Measurements from ENCODE around the gene BCL11B. TPM values are rescaled to one million over a fixed set of nuclear protein-coding genes. Genes with fewer than 3 reads are reported as not detected.
A peak's percentile ranks its signal among the peaks of the same experiment; 100 is the strongest.

The BCL11B gene
- total and polyA plus RNA-seq, 2 donors (not counting 1 experiment from before 2014, with no cell fraction given), result under 0.01 TPM; not detected in 1

DNA sequence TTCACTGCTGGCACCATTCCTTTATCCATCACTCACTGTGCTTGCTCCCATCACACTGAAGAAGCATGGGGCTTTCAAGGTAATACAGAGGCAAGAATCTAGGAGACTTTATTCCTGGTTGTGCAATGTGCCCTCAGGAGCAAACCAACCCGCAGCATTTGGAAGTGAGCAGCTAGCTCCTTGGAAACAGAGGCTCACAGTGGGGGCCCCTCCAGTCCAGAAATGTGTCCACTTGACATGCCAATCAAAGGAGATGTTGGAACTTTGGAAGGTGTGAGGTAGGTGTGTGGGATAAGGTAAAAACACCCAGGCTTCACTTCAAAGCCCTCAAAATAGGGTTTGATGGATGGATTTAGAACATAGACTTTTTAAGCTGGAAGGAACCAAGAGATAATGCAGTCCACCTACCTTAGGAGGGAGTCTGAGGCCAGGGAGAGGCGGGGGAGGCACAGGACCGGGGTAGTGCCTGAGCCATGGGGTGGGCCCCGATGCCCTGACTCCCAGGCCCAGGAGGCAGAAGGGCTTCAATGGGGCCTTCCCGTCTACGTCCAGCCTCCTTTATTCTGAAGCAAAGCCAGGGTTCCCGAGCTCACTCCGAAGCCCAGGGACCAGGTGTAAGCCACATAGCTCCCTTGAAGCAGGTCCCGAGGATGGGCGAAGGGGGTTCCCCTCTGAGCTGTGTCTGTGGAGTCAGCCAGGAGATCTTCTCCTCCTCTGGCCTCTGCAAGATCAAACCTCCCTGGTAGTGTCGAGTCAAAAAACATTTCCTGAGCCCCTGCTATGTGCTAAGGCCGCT, 17.6 kb upstream of the BCL11B start:
- Histone ChIP-seq H3K4me3 (replicated peaks in 1 of 4; ENCODE audit: control extremely low read depth in 1 of 4, insufficient read depth in 1 of 4, low read depth in 3 of 4, low read length in 4 of 4) (no peak overlapping the region), H3K36me3 (ENCODE audit: control insufficient read depth, insufficient read depth, low read length) (no peaks in the 10 kb centered on the region), H3K9ac (ENCODE audit: insufficient read depth, low read length) (no peak overlapping the region), H3K27me3 (ENCODE audit: control insufficient read depth, insufficient read depth, low read length) (no peaks in the 10 kb centered on the region), H3K4me1 (ENCODE audit: control insufficient read depth, extremely low read depth, insufficient read depth, low read length) (no peaks in the 10 kb centered on the region), H4K20me1 (ENCODE audit: control insufficient read depth, extremely low read depth, insufficient read depth, low read length) (no peaks in the 10 kb centered on the region), H3K27ac (ENCODE audit: insufficient read depth, low read length) (no peak overlapping the region), H3K79me2 (ENCODE audit: control insufficient read depth, insufficient read depth, low read length) (no peaks in the 10 kb centered on the region), H3K4me2 (ENCODE audit: extremely low read depth, insufficient read depth, low read length) (no peak overlapping the region), H2AFZ (ENCODE audit: low read length) (no peak overlapping the region), H3K9me3 (ENCODE audit: control insufficient read depth, insufficient read depth, low read depth, low read length) (no peaks in the 10 kb centered on the region)
- TF ChIP-seq, protein P1, sequence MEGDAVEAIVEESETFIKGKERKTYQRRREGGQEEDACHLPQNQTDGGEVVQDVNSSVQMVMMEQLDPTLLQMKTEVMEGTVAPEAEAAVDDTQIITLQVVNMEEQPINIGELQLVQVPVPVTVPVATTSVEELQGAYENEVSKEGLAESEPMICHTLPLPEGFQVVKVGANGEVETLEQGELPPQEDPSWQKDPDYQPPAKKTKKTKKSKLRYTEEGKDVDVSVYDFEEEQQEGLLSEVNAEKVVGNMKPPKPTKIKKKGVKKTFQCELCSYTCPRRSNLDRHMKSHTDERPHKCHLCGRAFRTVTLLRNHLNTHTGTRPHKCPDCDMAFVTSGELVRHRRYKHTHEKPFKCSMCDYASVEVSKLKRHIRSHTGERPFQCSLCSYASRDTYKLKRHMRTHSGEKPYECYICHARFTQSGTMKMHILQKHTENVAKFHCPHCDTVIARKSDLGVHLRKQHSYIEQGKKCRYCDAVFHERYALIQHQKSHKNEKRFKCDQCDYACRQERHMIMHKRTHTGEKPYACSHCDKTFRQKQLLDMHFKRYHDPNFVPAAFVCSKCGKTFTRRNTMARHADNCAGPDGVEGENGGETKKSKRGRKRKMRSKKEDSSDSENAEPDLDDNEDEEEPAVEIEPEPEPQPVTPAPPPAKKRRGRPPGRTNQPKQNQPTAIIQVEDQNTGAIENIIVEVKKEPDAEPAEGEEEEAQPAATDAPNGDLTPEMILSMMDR (conservative IDR thresholded peaks at IDR 0.05 in 1 of 2, IDR thresholded peaks at IDR 0.05 in 1 of 2; ENCODE audit: low read depth in 1 of 2, low read length in 2 of 2), result no peak
- TF ChIP-seq EZH2 (IDR thresholded peaks at IDR 0.05; ENCODE audit: low read length, missing control alignments), result no peak
- no peak for DNase-seq (ENCODE audit: low read depth in 2 of 2)

DNA sequence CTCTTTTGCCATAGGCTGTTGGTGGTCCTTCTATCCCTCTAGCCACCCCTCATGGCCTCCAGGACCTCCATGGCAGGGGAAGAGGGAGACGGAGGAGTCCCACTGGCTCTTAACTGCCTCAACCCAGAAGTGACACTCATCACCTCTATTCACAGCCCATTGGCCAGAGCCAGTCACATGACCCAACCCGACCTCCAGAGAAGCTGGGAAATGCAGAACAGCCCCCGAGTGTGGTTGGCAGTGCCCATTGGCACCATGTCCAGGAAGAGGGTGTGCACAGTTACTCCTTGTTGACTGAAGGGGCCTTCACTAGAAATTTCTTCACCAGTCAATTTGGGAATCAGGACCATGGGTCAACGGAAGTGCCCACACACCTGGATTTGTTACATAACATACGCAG, 17.0 kb upstream of the BCL11B start:
- no peak for DNase-seq (ENCODE audit: low read depth in 2 of 2)
- Histone ChIP-seq H3K9me3 (ENCODE audit: control insufficient read depth, insufficient read depth, low read depth, low read length) (no peaks in the 10 kb centered on the region), H3K4me1 (ENCODE audit: control insufficient read depth, extremely low read depth, insufficient read depth, low read length) (no peaks in the 10 kb centered on the region), H3K79me2 (ENCODE audit: control insufficient read depth, insufficient read depth, low read length) (no peaks in the 10 kb centered on the region), H3K4me2 (ENCODE audit: extremely low read depth, insufficient read depth, low read length) (no peak overlapping the region), H2AFZ (ENCODE audit: low read length) (no peak overlapping the region), H3K27ac (ENCODE audit: insufficient read depth, low read length) (no peak overlapping the region), H4K20me1 (ENCODE audit: control insufficient read depth, extremely low read depth, insufficient read depth, low read length) (no peaks in the 10 kb centered on the region), H3K27me3 (ENCODE audit: control insufficient read depth, insufficient read depth, low read length) (no peaks in the 10 kb centered on the region), H3K9ac (ENCODE audit: insufficient read depth, low read length) (no peak overlapping the region), H3K36me3 (ENCODE audit: control insufficient read depth, insufficient read depth, low read length) (no peaks in the 10 kb centered on the region), H3K4me3 (replicated peaks in 1 of 4; ENCODE audit: control extremely low read depth in 1 of 4, insufficient read depth in 1 of 4, low read depth in 3 of 4, low read length in 4 of 4) (no peak overlapping the region)
- no peak for TF ChIP-seq EZH2 (IDR thresholded peaks at IDR 0.05; ENCODE audit: low read length, missing control alignments)
- TF ChIP-seq, protein P1 (conservative IDR thresholded peaks at IDR 0.05 in 1 of 2, IDR thresholded peaks at IDR 0.05 in 1 of 2; ENCODE audit: low read depth in 1 of 2, low read length in 2 of 2), result no peak

DNA sequence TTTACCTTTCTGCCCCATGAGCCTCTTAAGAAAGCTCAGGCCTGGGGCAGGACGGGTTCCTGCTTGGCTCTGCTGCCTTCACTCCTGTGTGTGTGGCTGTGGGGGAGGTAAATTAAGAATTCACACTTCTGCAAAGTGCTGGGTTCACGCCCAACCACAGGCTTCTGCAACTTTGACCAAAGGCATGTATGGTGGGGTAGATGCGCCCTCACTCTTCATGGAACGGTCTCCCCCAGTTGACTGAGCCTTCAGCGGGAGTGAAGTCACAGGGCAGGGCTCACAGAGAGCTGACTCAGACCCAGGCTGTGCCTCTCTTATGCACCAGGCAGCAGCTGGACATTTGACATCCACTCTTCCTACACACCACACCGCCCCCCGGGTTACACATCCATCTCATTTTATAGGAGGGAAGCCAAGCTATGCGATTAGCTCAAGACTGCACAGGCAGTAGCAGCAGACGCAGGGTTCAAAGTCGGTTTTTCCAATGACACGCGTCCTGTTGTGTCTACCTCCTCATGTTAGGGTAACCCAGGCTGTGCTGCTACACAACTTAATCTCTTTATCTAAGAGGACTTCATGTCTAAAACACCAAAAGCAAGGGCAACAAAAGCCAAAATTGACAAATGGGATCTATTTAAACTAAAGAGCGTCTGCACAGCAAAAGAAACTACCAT, 15.4 kb upstream of the BCL11B start:
- no peak for TF ChIP-seq EZH2 (IDR thresholded peaks at IDR 0.05; ENCODE audit: low read length, missing control alignments)
- TF ChIP-seq, protein P1 (conservative IDR thresholded peaks at IDR 0.05 in 1 of 2, IDR thresholded peaks at IDR 0.05 in 1 of 2; ENCODE audit: low read depth in 1 of 2, low read length in 2 of 2), result no peak
- no peaks in the 10 kb centered on the region for H3K36me3 ChIP-seq (ENCODE audit: control insufficient read depth, insufficient read depth, low read length)
- H3K4me1 ChIP-seq (ENCODE audit: control insufficient read depth, extremely low read depth, insufficient read depth, low read length), result no peaks in the 10 kb centered on the region
- H3K27me3 ChIP-seq (ENCODE audit: control insufficient read depth, insufficient read depth, low read length), result no peaks in the 10 kb centered on the region
- H3K4me2 ChIP-seq (ENCODE audit: extremely low read depth, insufficient read depth, low read length), result no peak overlapping the region
- H3K27ac ChIP-seq (ENCODE audit: insufficient read depth, low read length), result no peak overlapping the region
- H2AFZ ChIP-seq (ENCODE audit: low read length), result no peak overlapping the region
- H3K9ac ChIP-seq (ENCODE audit: insufficient read depth, low read length), result no peak overlapping the region
- peak in 1 of 2 donors; percentile 34 for DNase-seq (ENCODE audit: low read depth in 2 of 2)
- no peak overlapping the region for H3K4me3 ChIP-seq (replicated peaks in 1 of 4; ENCODE audit: control extremely low read depth in 1 of 4, insufficient read depth in 1 of 4, low read depth in 3 of 4, low read length in 4 of 4)
- H3K9me3 ChIP-seq (ENCODE audit: control insufficient read depth, insufficient read depth, low read depth, low read length), result no peaks in the 10 kb centered on the region
- no peaks in the 10 kb centered on the region for H3K79me2 ChIP-seq (ENCODE audit: control insufficient read depth, insufficient read depth, low read length)
- no peaks in the 10 kb centered on the region for H4K20me1 ChIP-seq (ENCODE audit: control insufficient read depth, extremely low read depth, insufficient read depth, low read length)
